Fibroblast of lung (primary cell): Measurements from ENCODE around the gene GOT1.

Experiments used
- CTCF ChIP-seq, 2 donors: IDR thresholded peaks in 1 of 2; conservative IDR thresholded peaks in 1 of 2; 1 replicate in 1 of 2; 2 replicates in 1 of 2; pipeline ENCODE4 v1.5.1; 2011 to 2012; ENCODE audit warnings: low read length in 2 of 2, control low read depth in 1 of 2, inconsistent platforms in 1 of 2, low read depth in 1 of 2, mild to moderate bottlenecking in 1 of 2
- EZH2 ChIP-seq: IDR thresholded peaks from 2 replicates; pipeline ENCODE4 v1.5.1; 2012; ENCODE audit warnings: low read length, control low read depth, mild to moderate bottlenecking; ENCODE audit errors: missing control alignments

DNA sequence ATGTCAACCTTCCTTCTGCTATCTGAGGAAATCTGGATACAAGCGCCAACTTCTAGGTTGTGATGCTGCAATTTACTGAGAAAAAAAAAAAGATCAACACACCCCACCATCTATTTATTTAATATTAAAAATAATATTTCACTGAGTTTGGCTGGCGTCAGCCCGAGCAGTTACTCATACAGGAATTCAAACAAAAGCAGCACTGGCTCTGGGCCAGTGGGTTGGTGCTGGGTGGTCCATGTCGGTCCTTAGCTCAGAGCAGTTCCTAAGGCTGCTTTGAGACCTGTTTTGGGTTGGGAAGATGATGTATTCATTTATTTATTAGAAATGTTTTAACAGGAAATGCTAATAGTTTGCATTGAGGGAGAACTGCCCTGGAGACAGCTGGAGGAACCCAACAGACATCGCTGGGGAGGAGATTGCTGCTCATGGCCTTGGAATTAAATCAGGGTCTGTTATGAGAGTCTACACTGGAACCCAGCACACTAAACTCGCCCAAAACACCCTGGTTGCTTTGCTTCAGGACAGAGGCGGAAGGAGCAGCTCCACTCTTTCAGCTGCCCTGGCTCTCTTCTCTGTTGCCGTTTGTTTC is 36.3 kb upstream of the GOT1 start:
- TF ChIP-seq CTCF (conservative IDR thresholded peaks at IDR 0.05 in 1 of 2, IDR thresholded peaks at IDR 0.05 in 1 of 2; ENCODE audit: low read depth in 1 of 2, low read length in 2 of 2) (no peak), EZH2 (no peak)
